ENCODE measurements around the gene XYLT1. TPM values are rescaled to one million over a fixed set of nuclear protein-coding genes. Genes with fewer than 3 reads are reported as not detected.

The XYLT1 gene
- total RNA-seq, 1 donor from 2014 or later, result 1.6 TPM

- Histone ChIP-seq H3K36me3 (ENCODE audit: control insufficient read depth, insufficient read depth, low read length) (no peaks in the 10 kb centered on the region), H3K4me3 (ENCODE audit: low read depth, low read length) (no peak overlapping the region), H3K27me3 (ENCODE audit: control insufficient read depth, insufficient read depth, low read length) (no peaks in the 10 kb centered on the region)
- TF ChIP-seq CTCF (IDR thresholded peaks at IDR 0.05; ENCODE audit: insufficient read depth, low read length, poor library complexity, severe bottlenecking), result no peak
- DNase-seq (ENCODE audit: low read depth), result no peak
Observed at GRCh38 chr16:17108596-17108995, 362.2 kb downstream of the XYLT1 start.

DNA sequence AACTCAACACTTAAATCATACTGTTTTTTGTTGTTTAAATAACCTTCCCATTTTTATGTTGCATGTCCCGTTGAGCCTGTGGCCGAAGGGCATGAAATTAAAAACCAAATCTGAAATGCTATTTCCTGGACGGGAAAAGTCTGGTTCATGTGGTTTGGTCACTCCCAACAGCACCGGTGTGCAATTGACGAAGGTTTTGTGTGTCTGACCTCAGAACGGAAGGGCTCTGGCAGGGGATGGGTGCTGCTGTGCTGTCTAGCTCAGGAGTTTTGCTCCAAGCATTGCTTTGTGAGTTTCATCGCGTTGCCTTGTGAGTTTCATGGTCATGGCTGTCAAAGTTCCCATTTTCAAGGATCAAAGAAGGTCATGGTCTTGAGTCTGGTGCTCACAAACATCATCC lies 363.3 kb downstream of the XYLT1 start:
- no peaks in the 10 kb centered on the region for H3K27me3 ChIP-seq (ENCODE audit: control insufficient read depth, insufficient read depth, low read length)
- no peak overlapping the region for H3K4me3 ChIP-seq (ENCODE audit: low read depth, low read length)
- no peaks in the 10 kb centered on the region for H3K36me3 ChIP-seq (ENCODE audit: control insufficient read depth, insufficient read depth, low read length)
- DNase-seq (ENCODE audit: low read depth), result no peak
- no peak for TF ChIP-seq CTCF (IDR thresholded peaks at IDR 0.05; ENCODE audit: insufficient read depth, low read length, poor library complexity, severe bottlenecking)

DNA sequence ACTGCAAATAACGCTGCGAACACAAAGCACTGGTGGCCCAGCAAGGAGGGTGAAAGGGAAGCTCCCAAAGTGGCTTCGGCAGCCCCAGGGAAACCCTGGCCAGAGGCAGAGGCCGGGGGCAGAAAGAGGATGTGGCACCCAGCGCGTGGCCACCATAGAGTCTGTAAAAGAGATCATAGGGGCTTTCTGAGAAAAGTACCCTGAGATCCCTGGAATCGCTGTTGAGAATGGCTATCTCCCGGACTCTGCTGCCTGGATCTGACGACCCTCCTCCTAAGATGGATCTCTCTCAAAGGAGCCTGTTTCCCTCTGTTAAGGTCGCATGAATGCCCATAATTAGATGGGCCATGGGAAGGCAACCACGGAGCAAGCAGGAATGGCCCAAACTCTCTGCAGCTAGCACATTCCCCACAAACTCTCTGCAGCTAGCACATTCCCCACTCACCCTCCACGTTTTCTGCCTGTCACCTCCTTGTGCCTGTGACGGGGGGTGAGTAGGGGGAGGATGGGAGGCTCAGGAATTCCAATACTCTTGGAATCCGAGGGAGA lies 364.4 kb downstream of the XYLT1 start:
- TF ChIP-seq CTCF (IDR thresholded peaks at IDR 0.05; ENCODE audit: insufficient read depth, low read length, poor library complexity, severe bottlenecking), result no peak
- H3K36me3 ChIP-seq (ENCODE audit: control insufficient read depth, insufficient read depth, low read length), result no peaks in the 10 kb centered on the region
- no peaks in the 10 kb centered on the region for H3K27me3 ChIP-seq (ENCODE audit: control insufficient read depth, insufficient read depth, low read length)
- H3K4me3 ChIP-seq (ENCODE audit: low read depth, low read length), result no peak overlapping the region
- no peak for DNase-seq (ENCODE audit: low read depth)

DNA sequence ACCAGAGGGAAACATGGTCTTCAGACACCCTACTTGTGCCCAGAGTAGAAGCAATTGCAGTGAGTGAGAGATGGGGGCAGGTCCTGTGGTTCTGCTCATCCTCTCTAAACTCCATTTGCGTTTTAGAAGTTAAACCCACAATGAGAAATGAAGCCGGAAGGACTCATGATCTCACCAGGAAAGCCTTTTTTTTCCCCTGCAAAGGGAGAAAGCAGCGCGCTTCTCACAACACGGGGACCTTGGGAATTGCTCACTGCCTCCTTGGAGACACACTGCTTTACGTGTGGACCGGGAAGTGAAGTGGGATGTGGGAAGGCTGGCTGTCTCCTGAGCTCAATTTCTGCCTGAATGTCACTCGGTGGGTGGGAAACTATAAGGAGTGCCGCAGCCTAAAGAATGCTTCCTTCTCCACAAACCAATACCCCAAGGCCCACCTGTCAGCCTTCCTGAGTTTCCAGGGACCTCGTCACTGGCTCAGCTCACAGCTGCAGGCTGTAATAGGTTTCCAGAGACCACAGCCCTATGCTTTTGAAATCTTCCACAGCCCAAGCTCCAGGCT lies 365.4 kb downstream of the XYLT1 start:
- no peak for TF ChIP-seq CTCF (IDR thresholded peaks at IDR 0.05; ENCODE audit: insufficient read depth, low read length, poor library complexity, severe bottlenecking)
- Histone ChIP-seq H3K4me3 (ENCODE audit: low read depth, low read length) (no peak overlapping the region), H3K27me3 (ENCODE audit: control insufficient read depth, insufficient read depth, low read length) (no peaks in the 10 kb centered on the region), H3K36me3 (ENCODE audit: control insufficient read depth, insufficient read depth, low read length) (no peaks in the 10 kb centered on the region)
- no peak for DNase-seq (ENCODE audit: low read depth)

GRCh38 chr16:17104654-17105053 lies 366.1 kb downstream of the XYLT1 start:
- no peak for TF ChIP-seq CTCF (IDR thresholded peaks at IDR 0.05; ENCODE audit: insufficient read depth, low read length, poor library complexity, severe bottlenecking)
- no peak overlapping the region for H3K4me3 ChIP-seq (ENCODE audit: low read depth, low read length)
- DNase-seq (ENCODE audit: low read depth), result no peak
- H3K36me3 ChIP-seq (ENCODE audit: control insufficient read depth, insufficient read depth, low read length), result no peaks in the 10 kb centered on the region
- H3K27me3 ChIP-seq (ENCODE audit: control insufficient read depth, insufficient read depth, low read length), result no peaks in the 10 kb centered on the region

- Histone ChIP-seq H3K27me3 (ENCODE audit: control insufficient read depth, insufficient read depth, low read length) (no peaks in the 10 kb centered on the region), H3K4me3 (ENCODE audit: low read depth, low read length) (no peak overlapping the region), H3K36me3 (ENCODE audit: control insufficient read depth, insufficient read depth, low read length) (no peaks in the 10 kb centered on the region)
- TF ChIP-seq CTCF (IDR thresholded peaks at IDR 0.05; ENCODE audit: insufficient read depth, low read length, poor library complexity, severe bottlenecking), result no peak
- no peak for DNase-seq (ENCODE audit: low read depth)
Observed at GRCh38 chr16:17103216-17103615, 367.5 kb downstream of the XYLT1 start.
